HepG2 (cell line): ENCODE results near the gene IGFALS. TPM values are rescaled to one million over a fixed set of nuclear protein-coding genes. Genes with fewer than 3 reads are reported as not detected.
A peak's percentile ranks its signal among the peaks of the same experiment; 100 is the strongest.

ENCODE experiments used
- ATF4 ChIP-seq, 2 experiments: fragments of 450-650 bp in 1 of 2; sonication (generic) in 1 of 2; formaldehyde crosslinking; IDR thresholded peaks; 2 replicates each; pipeline versions ENCODE4 v1.5.0 to v1.8.0; 2020 to 2022; ENCODE audit warnings: mild to moderate bottlenecking in 1 of 2, missing genetic modification reagents in 1 of 2
- GATA4 ChIP-seq: sonication (generic); IDR thresholded peaks from 2 replicates; pipeline ENCODE4 v1.6.1; 2016; ENCODE audit warnings: antibody characterized with exemption, low read depth, borderline replicate concordance
- KLF15 ChIP-seq: sonication (generic); formaldehyde crosslinking; IDR thresholded peaks from 2 replicates; pipeline ENCODE4 v1.8.1; 2023; ENCODE audit warnings: borderline replicate concordance, mild to moderate bottlenecking, inconsistent platforms, missing genetic modification reagents, mixed read lengths
- NR2C2 ChIP-seq: sonication (generic); formaldehyde crosslinking; IDR thresholded peaks from 2 replicates; pipeline ENCODE4 v1.4.0; 2020; ENCODE audit warnings: missing genetic modification reagents, mild to moderate bottlenecking, moderate library complexity, borderline replicate concordance
- RERE ChIP-seq: IDR thresholded peaks from 2 replicates; pipeline ENCODE4 v1.6.1; 2016; ENCODE audit warnings: low read depth, missing genetic modification reagents, missing compliant biosample characterization
- SPEN ChIP-seq: sonication (generic); formaldehyde crosslinking; IDR thresholded peaks from 2 replicates; pipeline ENCODE4 v1.5.1; 2020; ENCODE audit warnings: low read depth, mild to moderate bottlenecking, missing genetic modification reagents
- ZNF260 ChIP-seq: sonication (generic); formaldehyde crosslinking; IDR thresholded peaks from 2 replicates; pipeline ENCODE4 v1.4.0; 2020; ENCODE audit warnings: missing genetic modification reagents, low read depth, mild to moderate bottlenecking, borderline replicate concordance
- ZNF333 ChIP-seq: sonication (generic); formaldehyde crosslinking; IDR thresholded peaks from 2 replicates; pipeline ENCODE4 v1.4.0; 2020; ENCODE audit warnings: mild to moderate bottlenecking, missing genetic modification reagents, borderline replicate concordance
- ZNF33A ChIP-seq: sonication (generic); formaldehyde crosslinking; IDR thresholded peaks from 2 replicates; pipeline ENCODE4 v1.5.1; 2020; ENCODE audit warnings: missing genetic modification reagents, mild to moderate bottlenecking, moderate library complexity, borderline replicate concordance
- ZNF605 ChIP-seq: sonication (generic); formaldehyde crosslinking; IDR thresholded peaks from 2 replicates; pipeline ENCODE4 v1.8.0; 2022; ENCODE audit warnings: mild to moderate bottlenecking, missing genetic modification reagents
- polyA plus RNA-seq, 8 experiments: library from polyadenylated mRNA; depleted of rRNA in 3 of 8; stranded (reverse) in 7 of 8; unstranded in 1 of 8; fragments of >200 nt; fragmentation: Illumina TruSeq in 4 of 8; extraction: Trizol in 4 of 8; gene quantifications; 2 replicates each; pipeline versions ENCODE4 v1.2.1 to v1.2.3, GENCODE V29; 2011 to 2016; ENCODE audit warnings: low read depth in 4 of 8, missing spikeins in 1 of 8, mixed read lengths in 1 of 8; ENCODE audit not compliant: insufficient read depth in 1 of 8
- total RNA-seq, 5 experiments: library from RNA; depleted of rRNA; stranded (reverse); fragments of >200 nt; fragmentation: Illumina TruSeq; extraction: Trizol; gene quantifications; 2 replicates each; pipeline ENCODE4 v1.2.3, GENCODE V29; 2016; ENCODE audit warnings: low read depth in 1 of 5
- TF ChIP-seq, protein P1 (sequence below): sonication (generic); formaldehyde crosslinking; conservative IDR thresholded peaks from 2 replicates; pipeline ENCODE4 v1.8.0; 2022; ENCODE audit warnings: mild to moderate bottlenecking, moderate library complexity, missing genetic modification reagents
- TF ChIP-seq, protein P2 (sequence below): sonication (generic); formaldehyde crosslinking; conservative IDR thresholded peaks from 2 replicates; pipeline ENCODE4 v1.4.0; 2020; ENCODE audit warnings: mild to moderate bottlenecking, missing genetic modification reagents, moderate library complexity

IGFALS gene
- total and polyA plus RNA-seq, 2 of the 13 experiments (the other 11 are each of a cell fraction or from before 2014, with no cell fraction given), result 0.34 to 2.4 TPM

DNA sequence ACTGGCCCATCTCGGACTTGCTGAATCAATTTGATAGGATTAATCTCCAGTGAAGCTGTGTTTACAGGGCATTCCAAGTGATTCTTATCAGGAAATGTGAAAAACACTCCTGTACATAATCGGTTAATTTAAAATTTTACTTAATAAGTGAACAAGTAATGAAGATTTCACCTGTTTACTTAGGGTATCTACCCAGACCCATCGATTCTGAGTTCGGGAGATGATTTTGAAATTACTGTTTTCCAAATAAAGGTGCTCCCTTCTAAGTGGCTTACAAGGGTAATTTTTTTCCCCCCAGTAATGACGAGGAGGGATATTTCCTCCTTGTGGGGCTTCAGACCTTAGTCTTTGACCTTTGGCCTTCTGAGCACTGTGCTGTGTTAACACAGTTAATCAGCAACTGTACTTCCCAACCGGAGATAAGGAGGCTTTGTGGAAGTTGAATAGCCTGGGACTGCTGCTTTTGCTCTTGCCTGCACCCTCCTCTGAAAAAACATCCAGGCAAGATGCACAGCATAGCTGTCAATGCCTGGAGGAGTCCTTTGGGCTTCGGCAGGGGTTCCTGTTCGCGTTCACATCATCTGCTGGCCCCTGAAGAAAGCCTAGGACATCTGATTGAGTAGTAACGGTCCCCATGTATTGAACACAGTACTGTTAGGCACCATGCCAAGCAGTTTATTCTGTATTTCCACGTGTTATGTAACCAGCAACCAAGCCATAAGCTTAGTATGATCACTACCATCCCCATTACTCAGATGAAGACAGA is 35.3 kb upstream of the IGFALS start (continued):
- TF ChIP-seq ATF4 (CRISPR knock-in tag; IDR thresholded peaks at IDR 0.05), result no peak
- TF ChIP-seq, protein P1, sequence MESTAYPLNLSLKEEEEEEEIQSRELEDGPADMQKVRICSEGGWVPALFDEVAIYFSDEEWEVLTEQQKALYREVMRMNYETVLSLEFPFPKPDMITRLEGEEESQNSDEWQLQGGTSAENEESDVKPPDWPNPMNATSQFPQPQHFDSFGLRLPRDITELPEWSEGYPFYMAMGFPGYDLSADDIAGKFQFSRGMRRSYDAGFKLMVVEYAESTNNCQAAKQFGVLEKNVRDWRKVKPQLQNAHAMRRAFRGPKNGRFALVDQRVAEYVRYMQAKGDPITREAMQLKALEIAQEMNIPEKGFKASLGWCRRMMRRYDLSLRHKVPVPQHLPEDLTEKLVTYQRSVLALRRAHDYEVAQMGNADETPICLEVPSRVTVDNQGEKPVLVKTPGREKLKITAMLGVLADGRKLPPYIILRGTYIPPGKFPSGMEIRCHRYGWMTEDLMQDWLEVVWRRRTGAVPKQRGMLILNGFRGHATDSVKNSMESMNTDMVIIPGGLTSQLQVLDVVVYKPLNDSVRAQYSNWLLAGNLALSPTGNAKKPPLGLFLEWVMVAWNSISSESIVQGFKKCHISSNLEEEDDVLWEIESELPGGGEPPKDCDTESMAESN (CRISPR knock-in tag), result no peak
- no peak for TF ChIP-seq ZNF33A (CRISPR knock-in tag)
- no peak for TF ChIP-seq ZNF260 (CRISPR knock-in tag)
- TF ChIP-seq NR2C2, result peak; percentile 85
- no peak for TF ChIP-seq ZNF333 (CRISPR knock-in tag)
- TF ChIP-seq GATA4, result peak; percentile 49; the same call in 1 of the 2 replicates
- TF ChIP-seq ZNF605 (CRISPR knock-in tag), result peak; percentile 65
- no peak; the same call in 1 of the 2 replicates for TF ChIP-seq RERE (CRISPR knock-in tag)
- TF ChIP-seq, protein P2, sequence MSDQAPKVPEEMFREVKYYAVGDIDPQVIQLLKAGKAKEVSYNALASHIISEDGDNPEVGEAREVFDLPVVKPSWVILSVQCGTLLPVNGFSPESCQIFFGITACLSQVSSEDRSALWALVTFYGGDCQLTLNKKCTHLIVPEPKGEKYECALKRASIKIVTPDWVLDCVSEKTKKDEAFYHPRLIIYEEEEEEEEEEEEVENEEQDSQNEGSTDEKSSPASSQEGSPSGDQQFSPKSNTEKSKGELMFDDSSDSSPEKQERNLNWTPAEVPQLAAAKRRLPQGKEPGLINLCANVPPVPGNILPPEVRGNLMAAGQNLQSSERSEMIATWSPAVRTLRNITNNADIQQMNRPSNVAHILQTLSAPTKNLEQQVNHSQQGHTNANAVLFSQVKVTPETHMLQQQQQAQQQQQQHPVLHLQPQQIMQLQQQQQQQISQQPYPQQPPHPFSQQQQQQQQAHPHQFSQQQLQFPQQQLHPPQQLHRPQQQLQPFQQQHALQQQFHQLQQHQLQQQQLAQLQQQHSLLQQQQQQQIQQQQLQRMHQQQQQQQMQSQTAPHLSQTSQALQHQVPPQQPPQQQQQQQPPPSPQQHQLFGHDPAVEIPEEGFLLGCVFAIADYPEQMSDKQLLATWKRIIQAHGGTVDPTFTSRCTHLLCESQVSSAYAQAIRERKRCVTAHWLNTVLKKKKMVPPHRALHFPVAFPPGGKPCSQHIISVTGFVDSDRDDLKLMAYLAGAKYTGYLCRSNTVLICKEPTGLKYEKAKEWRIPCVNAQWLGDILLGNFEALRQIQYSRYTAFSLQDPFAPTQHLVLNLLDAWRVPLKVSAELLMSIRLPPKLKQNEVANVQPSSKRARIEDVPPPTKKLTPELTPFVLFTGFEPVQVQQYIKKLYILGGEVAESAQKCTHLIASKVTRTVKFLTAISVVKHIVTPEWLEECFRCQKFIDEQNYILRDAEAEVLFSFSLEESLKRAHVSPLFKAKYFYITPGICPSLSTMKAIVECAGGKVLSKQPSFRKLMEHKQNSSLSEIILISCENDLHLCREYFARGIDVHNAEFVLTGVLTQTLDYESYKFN (CRISPR knock-in tag), result peak; percentile 96
- peak; percentile 49; the same call in 1 of the 2 replicates for TF ChIP-seq SPEN (CRISPR knock-in tag)
- no peak for TF ChIP-seq KLF15 (CRISPR knock-in tag)
